Bladder microvascular endothelial cell (primary cell): ENCODE data around the gene IGFBP5. TPM values are rescaled to one million over a fixed set of nuclear protein-coding genes. Genes with fewer than 3 reads are reported as not detected.

ENCODE experiments used
- total RNA-seq: library from RNA; depleted of rRNA; stranded (reverse); fragments of >200 nt; gene quantifications from 2 replicates; pipeline ENCODE4 v1.2.3, GENCODE V29; 2014

The IGFBP5 gene, protein sequence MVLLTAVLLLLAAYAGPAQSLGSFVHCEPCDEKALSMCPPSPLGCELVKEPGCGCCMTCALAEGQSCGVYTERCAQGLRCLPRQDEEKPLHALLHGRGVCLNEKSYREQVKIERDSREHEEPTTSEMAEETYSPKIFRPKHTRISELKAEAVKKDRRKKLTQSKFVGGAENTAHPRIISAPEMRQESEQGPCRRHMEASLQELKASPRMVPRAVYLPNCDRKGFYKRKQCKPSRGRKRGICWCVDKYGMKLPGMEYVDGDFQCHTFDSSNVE
- total RNA-seq: 0.32 and 0.82 TPM in 2 replicates

DNA sequence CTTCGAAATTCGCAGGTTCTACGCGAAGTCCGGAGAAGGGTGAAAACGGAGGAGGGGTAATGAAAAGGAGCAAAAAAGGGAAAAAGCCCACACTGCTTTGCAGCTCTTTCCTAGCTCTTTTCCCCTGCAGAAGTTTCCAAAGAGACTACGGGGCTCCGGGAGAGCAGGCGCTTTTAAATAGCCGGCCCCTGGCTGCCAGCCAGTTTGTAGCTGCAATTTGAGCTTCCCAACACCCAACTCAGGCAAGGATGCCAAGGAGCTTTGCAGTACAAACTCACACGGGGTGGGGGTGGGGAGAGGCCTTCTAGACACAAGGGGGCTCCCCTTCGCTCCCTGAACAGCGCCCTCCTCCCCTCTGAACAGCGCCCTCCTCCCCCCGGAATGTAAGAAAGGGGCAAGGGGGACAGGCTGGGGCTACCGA, at the start of gene IGFBP5:
IGFBP5 (minus strand) TSS at position 149 of the 421 bp plus-strand sequence. CDS start 774 bp downstream, outside the sequence.

DNA sequence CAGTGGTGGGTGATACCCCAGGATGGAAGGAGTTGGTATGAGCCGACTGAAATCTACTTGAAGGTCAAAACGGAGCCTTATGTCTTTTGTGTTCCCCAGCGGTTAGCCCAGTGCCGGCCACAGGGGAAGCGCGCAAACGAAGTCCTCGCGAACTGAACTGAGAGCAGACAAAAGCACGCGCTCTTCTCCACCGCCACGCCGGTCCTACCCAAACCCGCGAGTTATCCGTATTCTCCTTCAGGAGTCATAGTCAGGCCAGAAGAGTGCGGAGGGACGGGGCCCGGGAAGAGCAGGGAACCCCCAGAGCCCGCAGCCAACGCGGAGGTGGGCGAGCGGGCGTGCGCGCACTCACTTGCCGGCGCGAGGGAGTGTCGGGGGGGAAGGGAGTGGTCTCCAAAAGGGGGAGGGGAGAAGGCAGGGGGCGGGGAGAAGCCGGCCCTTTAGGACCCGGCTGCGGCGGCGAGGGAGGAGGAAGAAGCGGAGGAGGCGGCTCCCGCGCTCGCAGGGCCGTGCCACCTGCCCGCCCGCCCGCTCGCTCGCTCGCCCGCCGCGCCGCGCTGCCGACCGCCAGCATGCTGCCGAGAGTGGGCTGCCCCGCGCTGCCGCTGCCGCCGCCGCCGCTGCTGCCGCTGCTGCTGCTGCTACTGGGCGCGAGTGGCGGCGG, 62.3 kb downstream of the IGFBP5 start, which contains the start of gene IGFBP2:
IGFBP2 (plus strand) TSS at position 469 of the 664 bp plus-strand sequence; CDS start at position 573, 104 bp downstream.

Other genes starting within 250 kb of the IGFBP5 start
- 2,118 and 2,859 TPM in 2 replicates for gene RPL37A, start 196.7 kb downstream of the IGFBP5 start, total RNA-seq
- gene IGFBP2, start 62.1 kb downstream of the IGFBP5 start, total RNA-seq: 153 and 203 TPM in 2 replicates
- gene TNP1, start 164.5 kb upstream of the IGFBP5 start, total RNA-seq: not detected in 2 replicates